ENCODE results near the gene ENO2. TPM values are rescaled to one million over a fixed set of nuclear protein-coding genes. Genes with fewer than 3 reads are reported as not detected.
A peak's percentile ranks its signal among the peaks of the same experiment; 100 is the strongest.

The ENO2 gene
- total RNA-seq, 1 donor from 2014 or later, result 12.6 TPM

GRCh38 chr12:6929466-6930452 lies 15.4 kb downstream of the ENO2 start:
- no peak for DNase-seq (ENCODE audit: low read depth, low spot score)

- DNase-seq (ENCODE audit: low read depth, low spot score), result no peak
Observed at GRCh38 chr12:6932766-6933165, 18.4 kb downstream of the ENO2 start.

GRCh38 chr12:6934110-6934509 lies 19.7 kb downstream of the ENO2 start:
- DNase-seq (ENCODE audit: low read depth, low spot score), result no peak

GRCh38 chr12:6935371-6936193 lies 21.2 kb downstream of the ENO2 start:
- DNase-seq (ENCODE audit: low read depth, low spot score), result no peak

- no peak for DNase-seq (ENCODE audit: low read depth, low spot score)
Observed at GRCh38 chr12:6936194-6936635, 21.8 kb downstream of the ENO2 start.

GRCh38 chr12:6936636-6937480 lies 22.5 kb downstream of the ENO2 start:
- no peak for DNase-seq (ENCODE audit: low read depth, low spot score)

- peak; percentile 85 for DNase-seq (ENCODE audit: low read depth, low spot score)
Observed at GRCh38 chr12:6937481-6938352, 23.3 kb downstream of the ENO2 start.

GRCh38 chr12:6938353-6939190 lies 24.2 kb downstream of the ENO2 start:
- no peak for DNase-seq (ENCODE audit: low read depth, low spot score)

GRCh38 chr12:6939191-6939540 lies 24.8 kb downstream of the ENO2 start:
- DNase-seq (ENCODE audit: low read depth, low spot score), result no peak

GRCh38 chr12:6941267-6941666 lies 26.9 kb downstream of the ENO2 start:
- no peak for DNase-seq (ENCODE audit: low read depth, low spot score)

GRCh38 chr12:6941782-6942181 lies 27.4 kb downstream of the ENO2 start:
- no peak for DNase-seq (ENCODE audit: low read depth, low spot score)

- DNase-seq (ENCODE audit: low read depth, low spot score), result no peak
Observed at GRCh38 chr12:6942331-6942665, 27.9 kb downstream of the ENO2 start.

- peak; percentile 85 for DNase-seq (ENCODE audit: low read depth, low spot score)
Observed at GRCh38 chr12:6943389-6943721, 29.0 kb downstream of the ENO2 start.

GRCh38 chr12:6943722-6944380 lies 29.5 kb downstream of the ENO2 start, which contains the start of the genes C12orf57 and RNU7-1:
Gene C12orf57 (plus strand): TSS chr12:6944022. CDS start chr12:6944122, 100 bp downstream.
Gene RNU7-1 (plus strand): TSS chr12:6943816.
- peak; percentile 49 for DNase-seq (ENCODE audit: low read depth, low spot score)

- DNase-seq (ENCODE audit: low read depth, low spot score), result peak; percentile 63
Observed at GRCh38 chr12:6944381-6945186, 30.2 kb downstream of the ENO2 start.

GRCh38 chr12:6945613-6946012 lies 31.2 kb downstream of the ENO2 start:
- DNase-seq (ENCODE audit: low read depth, low spot score), result no peak

- no peak for DNase-seq (ENCODE audit: low read depth, low spot score)
Observed at GRCh38 chr12:6946033-6946919, 31.9 kb downstream of the ENO2 start.

Measured in pulmonary artery endothelial cell (primary cell).